ENCODE results near the gene SOX15.

Gene SOX15

GRCh38 chr17:7556627-7557026 is 33.3 kb downstream of the SOX15 start:
- no peak for DNase-seq

GRCh38 chr17:7555320-7555948 is 34.5 kb downstream of the SOX15 start:
- DNase-seq, result no peak

GRCh38 chr17:7553356-7553755 is 36.5 kb downstream of the SOX15 start:
- DNase-seq, result no peak

GRCh38 chr17:7552621-7553051 is 37.3 kb downstream of the SOX15 start:
- DNase-seq, result no peak

DNA sequence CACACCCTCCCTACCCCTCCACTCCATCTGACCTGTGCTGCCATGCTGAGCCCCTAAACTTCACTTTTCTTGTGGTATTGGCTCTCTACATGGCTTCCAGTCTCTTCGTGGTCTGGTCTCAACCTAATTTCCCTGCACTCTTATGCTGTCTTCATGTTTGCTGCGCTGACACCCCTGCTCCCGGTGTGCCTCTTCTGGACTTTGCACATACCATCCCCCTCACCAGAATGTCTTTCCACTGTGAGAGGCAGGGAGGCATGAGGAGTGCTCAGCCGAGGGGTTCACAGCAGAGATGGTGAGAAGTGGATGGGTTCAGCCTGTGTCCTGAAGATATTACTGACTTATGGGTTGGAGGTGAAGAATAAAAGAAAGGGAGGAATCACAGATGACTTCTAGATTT is 38.5 kb downstream of the SOX15 start:
- DNase-seq, result no peak

GRCh38 chr17:7550344-7550743 is 39.5 kb downstream of the SOX15 start:
- DNase-seq, result no peak

- no peak for DNase-seq
These were observed 40.4 kb downstream of the SOX15 start for GRCh38 chr17:7549401-7550055.

DNA sequence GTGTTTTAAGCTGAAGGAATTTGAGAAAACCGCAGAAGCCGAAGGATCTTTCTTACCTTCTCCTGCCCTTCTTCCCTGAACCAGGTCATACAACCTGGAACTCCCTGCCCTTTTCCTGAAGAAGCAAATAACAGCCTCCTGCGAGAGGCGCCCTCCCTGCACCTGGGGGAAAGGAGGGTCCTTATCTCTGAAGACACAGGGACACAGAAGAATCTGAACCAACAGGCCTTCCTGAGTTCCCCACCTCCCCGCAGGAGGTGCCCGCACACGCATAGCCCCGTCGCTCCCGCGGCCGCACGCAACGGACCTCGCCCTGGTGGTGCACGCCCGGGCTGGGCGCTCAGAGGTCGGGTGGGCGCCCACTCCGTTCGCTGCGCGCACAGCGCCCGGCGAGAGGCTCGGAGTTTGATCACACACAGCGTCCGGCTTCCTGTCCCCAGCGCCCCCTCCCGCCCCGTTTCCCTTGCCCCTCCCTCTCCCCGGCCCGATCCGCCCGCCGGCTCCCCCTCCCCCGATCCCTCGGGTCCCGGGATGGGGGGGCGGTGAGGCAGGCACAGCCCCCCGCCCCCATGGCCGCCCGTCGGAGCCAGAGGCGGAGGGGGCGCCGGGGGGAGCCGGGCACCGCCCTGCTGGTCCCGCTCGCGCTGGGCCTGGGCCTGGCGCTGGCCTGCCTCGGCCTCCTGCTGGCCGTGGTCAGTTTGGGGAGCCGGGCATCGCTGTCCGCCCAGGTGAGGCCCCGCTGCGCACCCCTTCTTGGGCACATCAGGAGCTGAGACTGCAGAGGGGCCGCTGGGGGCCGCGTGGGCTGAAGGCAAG is 41.1 kb downstream of the SOX15 start, which contains the start of gene TNFSF12:
TNFSF12 (plus strand) TSS at position 474 of the 816 bp plus-strand sequence; CDS start at position 570, 96 bp downstream.
- no peak for DNase-seq

- no peak for DNase-seq
These were observed 45.0 kb downstream of the SOX15 start for GRCh38 chr17:7544911-7545310.

DNA sequence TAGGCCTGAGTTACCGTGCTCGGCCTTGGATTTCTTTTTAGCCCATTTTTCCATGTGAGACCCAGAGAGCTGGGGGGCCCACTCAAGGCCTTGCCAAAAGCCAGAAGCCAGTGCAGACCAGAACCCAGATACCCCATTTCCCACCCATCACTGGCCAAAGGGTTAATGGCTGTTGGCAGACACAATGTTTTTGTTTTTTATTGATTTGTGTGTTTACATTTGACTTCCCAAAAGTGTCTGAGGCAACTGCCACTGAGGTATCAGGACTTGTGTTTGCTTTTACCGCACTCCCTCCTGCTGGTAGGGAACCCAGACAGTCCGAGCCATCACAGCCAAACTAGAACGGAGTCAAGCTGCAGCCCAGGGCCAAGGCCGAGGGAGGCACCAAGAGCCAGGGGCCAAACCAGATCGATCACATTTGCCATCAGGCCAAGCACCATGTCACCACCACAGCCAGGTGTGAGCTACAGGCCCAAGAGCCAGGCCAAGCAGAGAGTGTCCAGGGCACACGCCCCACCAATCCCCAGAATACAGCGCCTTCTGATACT is 48.7 kb downstream of the SOX15 start:
- DNase-seq, result no peak

DNA sequence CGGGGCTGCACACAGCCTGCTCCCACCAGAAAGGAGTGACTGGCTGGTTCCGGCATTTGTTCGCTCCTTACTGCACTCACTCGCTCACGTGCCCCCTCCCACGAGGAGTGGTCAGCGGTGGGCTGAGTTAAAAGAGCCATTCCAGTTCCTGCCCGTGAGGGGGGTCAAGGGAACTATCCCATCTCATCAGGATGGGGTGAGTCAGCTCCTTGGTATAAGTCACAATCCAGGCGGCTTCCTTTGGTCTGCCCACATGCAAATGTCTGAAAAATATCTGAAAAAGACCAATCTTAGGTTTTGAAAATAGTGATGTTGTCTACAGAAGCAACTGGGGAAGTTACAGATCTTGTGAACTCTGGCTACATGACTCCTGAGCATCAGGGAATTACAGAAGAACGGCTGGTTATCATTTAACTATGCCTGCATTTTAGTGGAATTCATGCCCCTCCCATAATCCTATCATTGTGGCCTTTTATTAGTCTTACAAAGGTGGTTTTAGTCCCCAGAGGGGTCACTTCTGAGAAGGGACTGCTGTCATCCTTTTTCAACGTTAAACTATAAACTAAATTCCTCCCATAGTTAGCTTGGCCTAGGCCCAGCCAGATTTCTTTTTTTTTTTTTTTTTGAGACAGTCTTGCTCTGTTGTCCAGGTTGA is 50.9 kb downstream of the SOX15 start:
- no peak for DNase-seq
